CD4-positive, CD25-positive, alpha-beta regulatory T cell (primary cell): Measurements from ENCODE around the gene ENPP3. TPM values are rescaled to one million over a fixed set of nuclear protein-coding genes. Genes with fewer than 3 reads are reported as not detected.
A peak's percentile ranks its signal among the peaks of the same experiment; 100 is the strongest.
"Not testable (repeated sequence)": the region's sequence is repeated elsewhere in the genome, so short reads cannot be mapped to it uniquely, and the experiment has no call there.

ENCODE experiments used
- ATAC-seq, 2 donors: fragments of 150-1000 bp; cut with Tn5 transposase; one replicate each; pipeline ENCODE4 v1.10.0; 2021; ENCODE audit warnings: low read depth in 2 of 2, moderate number of reproducible peaks in 2 of 2, moderate library complexity in 1 of 2
- DNase-seq, 3 donors: peaks; one replicate each; pipeline versions ENCODE4 v3.0.0 to v3.0.0-alpha.2; 2012 to 2022; ENCODE audit warnings: mixed read lengths in 1 of 3
- H3K27ac ChIP-seq: one replicate; pipeline ENCODE4 v1.7.0; 2013; ENCODE audit warnings: mild to moderate bottlenecking, low read length; ENCODE audit not compliant: insufficient read depth, poor library complexity, severe bottlenecking
- H3K27me3 ChIP-seq: one replicate; pipeline ENCODE4 v1.7.0; 2013; ENCODE audit warnings: low read length; ENCODE audit not compliant: control insufficient read depth, insufficient read depth
- H3K36me3 ChIP-seq: one replicate; pipeline ENCODE4 v1.7.0; 2013; ENCODE audit warnings: mild to moderate bottlenecking, low read length, moderate library complexity; ENCODE audit not compliant: control insufficient read depth, insufficient read depth
- H3K4me1 ChIP-seq: 2 replicates; pipeline ENCODE4 v1.7.0; 2013; ENCODE audit warnings: mild to moderate bottlenecking, low read length; ENCODE audit not compliant: insufficient read depth, control insufficient read depth, poor library complexity, severe bottlenecking
- H3K4me3 ChIP-seq: one replicate; pipeline ENCODE4 v1.7.0; 2013; ENCODE audit warnings: low read depth, mild to moderate bottlenecking, low read length, moderate library complexity
- H3K9me3 ChIP-seq, 2 experiments: 1 replicate in 1 of 2; 2 replicates in 1 of 2; pipeline ENCODE4 v1.7.0; 2013; ENCODE audit warnings: low read length in 2 of 2, mild to moderate bottlenecking in 1 of 2, moderate library complexity in 1 of 2; ENCODE audit not compliant: control insufficient read depth in 2 of 2
- H3K27ac Mint-ChIP-seq, 3 donors: one replicate each; pipeline ENCODE4 v1.8.0; 2020 to 2022; ENCODE audit warnings: mild to moderate bottlenecking in 3 of 3, mixed read lengths in 3 of 3, moderate library complexity in 2 of 3
- H3K27me3 Mint-ChIP-seq: one replicate; pipeline ENCODE4 v1.8.0; 2022; ENCODE audit warnings: mild to moderate bottlenecking, mixed read lengths
- H3K36me3 Mint-ChIP-seq: one replicate; pipeline ENCODE4 v1.8.0; 2020; ENCODE audit warnings: mixed read lengths
- H3K4me1 Mint-ChIP-seq, 4 donors: one replicate each; pipeline ENCODE4 v1.8.0; 2020 to 2022; ENCODE audit warnings: mixed read lengths in 4 of 4, mild to moderate bottlenecking in 1 of 4
- H3K4me3 Mint-ChIP-seq, 4 donors: one replicate each; pipeline ENCODE4 v1.8.0; 2020 to 2022; ENCODE audit warnings: mild to moderate bottlenecking in 4 of 4, mixed read lengths in 4 of 4, moderate library complexity in 3 of 4
- H3K9me3 Mint-ChIP-seq, 7 donors: one replicate each; pipeline ENCODE4 v1.8.0; 2020 to 2022; ENCODE audit warnings: mixed read lengths in 7 of 7, mild to moderate bottlenecking in 3 of 7, moderate library complexity in 2 of 7
- polyA plus RNA-seq, 4 donors: library from polyadenylated mRNA; unstranded; fragments of 300-500 nt; fragmentation: Illumina TruSeq; gene quantifications; one replicate each; pipeline ENCODE4 v1.2.3, GENCODE V29; 2021
- total RNA-seq: library from RNA; stranded (reverse); gene quantifications from one replicate; pipeline ENCODE4 v1.2.3, GENCODE V29; 2022

The ENPP3 gene
- total and polyA plus RNA-seq, 5 donors from 2014 or later, result 0.09 to 0.60 (median 0.32) TPM; not detected in 2

DNA sequence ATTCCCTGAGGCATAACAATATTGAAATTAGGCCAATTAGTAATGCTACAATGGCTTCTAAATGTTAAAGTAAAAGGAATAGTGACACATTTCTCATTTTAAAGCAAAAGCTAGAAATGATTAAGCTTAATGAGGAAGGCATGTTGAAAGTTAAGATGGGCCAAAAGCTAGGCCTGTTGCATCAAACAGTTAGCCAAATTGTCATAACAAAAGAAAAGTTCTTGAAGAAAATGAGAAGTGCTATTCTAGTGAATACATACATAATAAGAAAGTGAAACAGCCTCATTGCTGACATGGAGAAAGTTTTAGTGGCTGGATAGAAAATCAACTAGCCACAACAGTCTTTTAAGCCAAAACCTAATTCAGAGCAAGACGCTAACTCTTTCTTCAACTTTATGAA is 51.2 kb downstream of the ENPP3 start:
- Histone ChIP-seq H3K4me3 (no peak overlapping the region), H3K27me3 (no peaks in the 10 kb centered on the region), H3K27ac (no peak overlapping the region), H3K9me3 (no peaks in the 10 kb centered on the region), H3K4me1 (no peaks in the 10 kb centered on the region), H3K36me3 (no peaks in the 10 kb centered on the region)
- Mint-ChIP-seq H3K9me3 (no peaks in the 10 kb centered on the region), H3K36me3 (no peaks in the 10 kb centered on the region), H3K27me3 (no peaks in the 10 kb centered on the region), H3K27ac (no peak overlapping the region), H3K4me1 (no peaks in the 10 kb centered on the region), H3K4me3 (no peak overlapping the region)
- ATAC-seq, result no peak
- no peak for DNase-seq

DNA sequence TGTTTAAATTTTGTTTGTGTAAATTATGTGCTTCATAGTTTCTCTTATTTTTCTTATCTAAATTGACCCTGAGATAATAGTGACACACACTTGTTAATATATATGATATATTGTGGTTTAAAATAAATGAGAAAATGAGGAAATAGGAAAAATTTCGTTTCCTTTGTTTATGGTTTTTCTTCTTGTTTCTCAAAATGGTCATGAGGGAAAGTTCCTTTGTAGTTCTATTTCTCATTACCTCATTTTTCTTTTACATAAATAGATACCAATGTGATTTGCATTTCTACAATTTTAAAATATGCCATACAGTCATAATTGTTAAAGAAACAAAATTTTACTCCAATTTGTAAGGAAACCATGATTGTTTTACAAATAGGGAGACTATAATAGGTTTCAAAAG is 54.9 kb downstream of the ENPP3 start:
- DNase-seq, result no peak
- no peaks in the 10 kb centered on the region for H3K27me3 Mint-ChIP-seq
- no peaks in the 10 kb centered on the region for H3K36me3 ChIP-seq
- H3K4me1 Mint-ChIP-seq, result no peaks in the 10 kb centered on the region
- H3K27me3 ChIP-seq, result no peaks in the 10 kb centered on the region
- no peaks in the 10 kb centered on the region for H3K36me3 Mint-ChIP-seq
- no peak overlapping the region for H3K27ac ChIP-seq
- no peak overlapping the region for H3K4me3 Mint-ChIP-seq
- ATAC-seq, result no peak
- H3K4me3 ChIP-seq, result no peak overlapping the region
- H3K4me1 ChIP-seq, result no peaks in the 10 kb centered on the region
- no peaks in the 10 kb centered on the region for H3K9me3 Mint-ChIP-seq
- no peak overlapping the region for H3K27ac Mint-ChIP-seq
- no peaks in the 10 kb centered on the region for H3K9me3 ChIP-seq

DNA sequence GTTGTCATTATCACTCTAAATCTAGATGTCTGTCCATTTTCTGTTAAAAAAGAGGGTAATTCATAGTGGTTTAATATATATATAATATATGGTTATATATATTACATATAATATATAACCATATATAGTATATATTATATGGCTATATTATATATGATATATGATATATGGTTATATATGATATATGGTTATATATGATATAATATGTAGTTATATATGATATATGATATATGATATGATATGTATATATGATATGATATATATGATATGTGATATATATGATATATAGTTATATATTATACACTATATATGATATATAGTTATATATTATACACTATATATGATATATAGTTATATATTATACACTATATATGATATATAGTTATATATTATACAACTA is 55.5 kb downstream of the ENPP3 start:
- ATAC-seq (no peak), DNase-seq (no peak)
- Mint-ChIP-seq H3K4me3 (no peak overlapping the region), H3K36me3 (no peaks in the 10 kb centered on the region), H3K4me1 (no peaks in the 10 kb centered on the region), H3K27ac (no peak overlapping the region), H3K9me3 (no peaks in the 10 kb centered on the region), H3K27me3 (no peaks in the 10 kb centered on the region)
- no peaks in the 10 kb centered on the region for H3K36me3 ChIP-seq
- H3K4me1 ChIP-seq, result no peaks in the 10 kb centered on the region
- H3K27ac ChIP-seq, result no peak overlapping the region
- no peaks in the 10 kb centered on the region for H3K27me3 ChIP-seq
- H3K4me3 ChIP-seq, result no peak overlapping the region
- no peaks in the 10 kb centered on the region for H3K9me3 ChIP-seq

DNA sequence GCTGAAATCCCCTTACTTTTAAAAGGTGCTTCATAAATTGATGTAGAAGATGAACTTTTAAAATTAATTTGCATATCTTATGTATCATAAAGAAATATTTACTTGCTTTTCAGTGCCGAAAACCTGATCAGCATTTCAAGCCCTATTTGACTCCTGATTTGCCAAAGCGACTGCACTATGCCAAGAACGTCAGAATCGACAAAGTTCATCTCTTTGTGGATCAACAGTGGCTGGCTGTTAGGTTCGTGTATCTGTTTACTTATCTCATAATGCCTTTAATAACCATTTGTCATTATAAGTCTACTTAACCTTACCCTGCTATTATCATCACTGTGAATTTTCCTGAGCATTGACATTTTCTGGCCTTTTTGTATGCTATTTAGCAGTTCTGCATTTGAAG is 56.3 kb downstream of the ENPP3 start:
- ATAC-seq (no peak), DNase-seq (no peak)
- no peaks in the 10 kb centered on the region for H3K27me3 Mint-ChIP-seq
- no peak overlapping the region for H3K27ac ChIP-seq
- no peaks in the 10 kb centered on the region for H3K9me3 Mint-ChIP-seq
- peak overlapping the region in 1 of 3 donors; percentile 52 for H3K27ac Mint-ChIP-seq
- no peaks in the 10 kb centered on the region for H3K36me3 Mint-ChIP-seq
- no peaks in the 10 kb centered on the region for H3K27me3 ChIP-seq
- no peaks in the 10 kb centered on the region for H3K36me3 ChIP-seq
- H3K9me3 ChIP-seq, result no peaks in the 10 kb centered on the region
- H3K4me3 Mint-ChIP-seq, result no peak overlapping the region
- no peaks in the 10 kb centered on the region for H3K4me1 Mint-ChIP-seq
- H3K4me1 ChIP-seq, result no peaks in the 10 kb centered on the region
- no peak overlapping the region for H3K4me3 ChIP-seq

DNA sequence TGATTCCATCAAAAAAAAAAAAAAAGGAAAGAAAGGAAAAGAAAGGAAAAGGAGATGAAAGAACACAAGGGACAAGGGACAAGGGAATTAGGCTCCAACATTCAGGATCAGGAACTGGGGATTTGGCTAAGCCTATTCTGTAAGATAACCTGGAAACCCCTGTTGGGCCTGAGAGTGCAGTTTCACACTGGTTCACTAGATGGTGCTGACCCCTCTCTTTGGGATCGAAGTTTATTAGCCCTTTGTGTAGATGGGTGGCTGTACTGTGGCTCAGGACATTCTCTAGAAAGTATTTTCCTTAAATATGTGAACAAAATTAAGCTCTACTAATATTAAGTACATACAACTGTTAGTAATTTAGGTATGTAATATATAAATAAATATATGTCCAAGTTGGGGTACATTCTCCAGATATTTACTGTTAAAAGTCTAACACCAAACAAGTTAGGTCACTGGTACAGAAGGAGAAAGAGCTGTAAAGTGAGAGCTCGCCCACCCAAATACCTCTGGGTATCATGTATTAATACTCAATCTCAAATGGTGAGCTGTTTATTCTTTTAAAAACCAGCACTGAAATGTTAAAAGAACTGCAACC is 57.8 kb downstream of the ENPP3 start:
- Histone ChIP-seq H3K9me3 (no peaks in the 10 kb centered on the region), H3K27me3 (no peaks in the 10 kb centered on the region), H3K36me3 (no peaks in the 10 kb centered on the region), H3K27ac (no peak overlapping the region), H3K4me1 (no peaks in the 10 kb centered on the region), H3K4me3 (no peak overlapping the region)
- Mint-ChIP-seq H3K4me1 (no peaks in the 10 kb centered on the region), H3K9me3 (no peaks in the 10 kb centered on the region), H3K27ac (no peak overlapping the region), H3K27me3 (no peaks in the 10 kb centered on the region), H3K36me3 (no peaks in the 10 kb centered on the region), H3K4me3 (no peak overlapping the region)
- ATAC-seq (no peak), DNase-seq (peak in 1 of 3 donors; percentile 39)

DNA sequence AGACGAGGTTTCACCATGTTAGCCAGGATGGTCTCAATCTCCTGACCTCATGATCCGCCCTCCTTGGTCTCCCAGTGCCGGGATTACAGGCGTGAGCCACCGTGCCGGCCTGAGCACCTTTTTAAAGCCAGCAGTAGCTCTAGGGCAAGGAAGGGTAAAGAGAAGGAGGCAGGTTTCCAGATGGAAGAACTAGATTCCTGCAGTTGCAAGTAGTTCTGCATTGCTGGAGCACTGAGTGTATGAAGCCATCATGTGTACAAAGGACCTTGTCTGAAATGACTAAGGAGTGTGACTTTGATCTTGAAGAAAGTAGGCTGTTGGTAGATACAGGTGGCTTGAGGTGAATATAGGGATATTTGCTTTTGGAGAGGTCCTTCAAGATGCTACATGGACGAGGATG is 59.9 kb downstream of the ENPP3 start:
- H3K4me3 ChIP-seq, result no peak overlapping the region
- H3K27ac ChIP-seq, result no peak overlapping the region
- ATAC-seq (no peak), DNase-seq (no peak)
- H3K4me1 ChIP-seq, result no peaks in the 10 kb centered on the region
- no peaks in the 10 kb centered on the region for H3K4me1 Mint-ChIP-seq
- H3K9me3 Mint-ChIP-seq, result no peaks in the 10 kb centered on the region
- H3K27ac Mint-ChIP-seq, result no peak overlapping the region
- H3K36me3 ChIP-seq, result no peaks in the 10 kb centered on the region
- H3K9me3 ChIP-seq, result no peaks in the 10 kb centered on the region
- H3K4me3 Mint-ChIP-seq, result no peak overlapping the region
- H3K36me3 Mint-ChIP-seq, result no peaks in the 10 kb centered on the region
- H3K27me3 ChIP-seq, result no peaks in the 10 kb centered on the region
- no peaks in the 10 kb centered on the region for H3K27me3 Mint-ChIP-seq

DNA sequence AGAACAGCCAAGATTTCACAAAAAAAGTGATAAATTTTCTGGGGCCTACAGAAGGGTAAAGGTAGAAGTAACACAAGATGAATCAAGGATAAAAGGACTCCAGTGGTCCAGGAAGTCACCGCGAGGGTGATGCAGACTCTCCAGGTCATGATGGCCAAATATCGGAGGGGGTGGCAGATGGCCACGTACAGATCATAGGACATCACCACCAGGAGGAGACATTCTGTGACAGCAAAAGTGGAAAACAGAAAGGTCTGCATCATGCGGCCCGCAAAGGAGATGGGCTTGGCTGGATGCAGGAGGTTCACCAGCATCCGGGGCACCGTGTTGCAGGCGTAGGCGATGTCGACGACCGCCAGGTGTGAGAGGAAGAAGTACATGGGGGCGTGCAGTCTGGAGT is 63.7 kb downstream of the ENPP3 start:
- not testable (repeated sequence) for H3K9me3 Mint-ChIP-seq, H3K4me3 Mint-ChIP-seq, H3K36me3 Mint-ChIP-seq, H3K27me3 ChIP-seq, H3K36me3 ChIP-seq, H3K27ac Mint-ChIP-seq, H3K9me3 ChIP-seq, DNase-seq, ATAC-seq, H3K27ac ChIP-seq, H3K4me1 Mint-ChIP-seq, H3K27me3 Mint-ChIP-seq, H3K4me1 ChIP-seq, H3K4me3 ChIP-seq

DNA sequence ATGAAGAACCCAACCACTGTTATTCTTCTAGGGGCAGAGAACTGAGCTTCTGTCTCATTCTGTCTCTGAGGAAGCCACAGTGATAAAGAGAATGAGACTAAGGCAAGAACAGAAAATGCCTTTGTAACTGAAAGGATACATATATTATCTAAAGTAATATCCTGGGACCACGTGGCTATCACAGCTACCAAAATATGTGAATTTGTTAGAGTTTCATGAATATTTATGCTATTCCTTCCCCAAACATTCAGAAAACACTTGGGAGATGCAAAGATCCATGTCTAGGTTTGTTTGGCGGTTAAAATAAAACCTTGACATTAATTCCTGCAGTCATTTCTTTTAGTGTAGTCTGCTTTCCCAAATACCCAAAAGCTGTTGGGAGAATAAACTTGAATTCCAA is 66.8 kb downstream of the ENPP3 start:
- H3K27ac Mint-ChIP-seq, H3K27me3 ChIP-seq, H3K4me1 Mint-ChIP-seq, DNase-seq, H3K27me3 Mint-ChIP-seq, H3K9me3 Mint-ChIP-seq, ATAC-seq, H3K27ac ChIP-seq, H3K4me1 ChIP-seq, H3K9me3 ChIP-seq, H3K4me3 Mint-ChIP-seq, H3K36me3 Mint-ChIP-seq, H3K4me3 ChIP-seq, H3K36me3 ChIP-seq: not testable (repeated sequence)
